OCI-LY7 (cell line): ENCODE data around the gene SPAG9. TPM values are rescaled to one million over a fixed set of nuclear protein-coding genes. Genes with fewer than 3 reads are reported as not detected.

Experiments used
- BruUV-seq: library from RNA; stranded (reverse); fragments of 400-500 nt; replicated peaks from 2 replicates; lab custom pipeline; 2021; lab: Mats Ljungman, UMichigan
- CTCF ChIA-PET: fragments of 300-600 bp; sonication (Branson Sonifier 250); formaldehyde crosslinking; loops from one replicate; lab custom pipeline; 2022; ENCODE audit warnings: antibody characterized with exemption; ENCODE audit not compliant: unreplicated experiment; lab: Charles Lee
- POLR2A ChIA-PET: fragments of 300-600 bp; sonication (Branson Sonifier 250); formaldehyde crosslinking; loops from one replicate; lab custom pipeline; 2022; ENCODE audit warnings: antibody characterized with exemption; lab: Charles Lee
- DNase-seq: peaks from one replicate; pipeline ENCODE4 v3.0.0-alpha.2; 2015; ENCODE audit warnings: low spot score
- H2AFZ ChIP-seq: fragments of 200-600 bp; sonication (generic), shearing (Covaris generic); 2 replicates; pipeline ENCODE4 v1.6.1; 2014; ENCODE audit warnings: mild to moderate bottlenecking, antibody characterized with exemption, low read length, moderate library complexity
- H3K27ac ChIP-seq: fragments of 200-600 bp; sonication (generic); 2 replicates; pipeline ENCODE4 v1.5.1; 2014; ENCODE audit warnings: mixed run types, low read depth, mild to moderate bottlenecking, moderate library complexity, low read length, inconsistent platforms; ENCODE audit not compliant: poor library complexity, severe bottlenecking
- H3K36me3 ChIP-seq: fragments of 200-600 bp; sonication (generic); 2 replicates; pipeline ENCODE4 v1.6.1; 2014; ENCODE audit warnings: mild to moderate bottlenecking, antibody characterized with exemption, low read length, moderate library complexity, mixed read lengths; ENCODE audit not compliant: insufficient read depth
- H3K4me1 ChIP-seq: fragments of 200-600 bp; sonication (generic); 2 replicates; pipeline ENCODE4 v1.5.1; 2014; ENCODE audit warnings: mild to moderate bottlenecking, low read length; ENCODE audit not compliant: insufficient read depth, poor library complexity, severe bottlenecking
- H3K4me2 ChIP-seq: fragments of 200-600 bp; sonication (generic); 2 replicates; pipeline ENCODE4 v1.6.1; 2014; ENCODE audit warnings: mild to moderate bottlenecking, low read length
- H3K4me3 ChIP-seq: fragments of 200-600 bp; sonication (generic); 2 replicates; pipeline ENCODE4 v1.5.1; 2014; ENCODE audit warnings: mild to moderate bottlenecking, low read depth, low read length; ENCODE audit not compliant: poor library complexity, severe bottlenecking
- H3K79me2 ChIP-seq: fragments of 200-600 bp; sonication (generic); 2 replicates; pipeline ENCODE4 v1.6.1; 2016; ENCODE audit warnings: low read depth, mild to moderate bottlenecking, low read length, moderate library complexity, mixed read lengths; ENCODE audit not compliant: insufficient read depth
- H3K9me2 ChIP-seq: fragments of 200-600 bp; sonication (generic); 2 replicates; pipeline ENCODE4 v1.6.1; 2016; ENCODE audit warnings: mild to moderate bottlenecking, low read length, mixed read lengths; ENCODE audit not compliant: insufficient read depth
- H3K9me3 ChIP-seq: fragments of 200-600 bp; sonication (generic); 2 replicates; pipeline ENCODE4 v1.6.1; 2014; ENCODE audit warnings: mild to moderate bottlenecking, mixed run types, low read length, mixed read lengths
- H4K20me1 ChIP-seq: fragments of 200-600 bp; sonication (generic); 2 replicates; pipeline ENCODE4 v1.6.1; 2014; ENCODE audit warnings: mild to moderate bottlenecking, antibody characterized with exemption, low read length, moderate library complexity, mixed read lengths; ENCODE audit not compliant: insufficient read depth
- EZH2phosphoT487 ChIP-seq: fragments of 200-600 bp; sonication (generic); IDR thresholded peaks from 2 replicates; pipeline ENCODE4 v1.6.1; 2018; ENCODE audit warnings: low read depth, borderline replicate concordance, mild to moderate bottlenecking, mixed run types, antibody characterized with exemption, low read length, moderate library complexity, mixed read lengths
- intact Hi-C: fragments of 100-400 bp; cut with micrococcal nuclease; formaldehyde crosslinking; loops from one replicate; pipeline ENCODE4 v1.10.0; 2022; ENCODE audit not compliant: unreplicated experiment
- total RNA-seq, 2 experiments: library from RNA; depleted of rRNA in 1 of 2; stranded (reverse); fragments of >200 nt in 1 of 2; shearing (Covaris generic) in 1 of 2; gene quantifications; 2 replicates each; pipeline ENCODE4 v1.2.3, GENCODE V29; 2014 to 2022
- TF ChIP-seq, protein P1 (sequence below): fragments of 200-600 bp; sonication (generic); conservative IDR thresholded peaks from 2 replicates; pipeline ENCODE4 v1.5.1; 2014; ENCODE audit warnings: mild to moderate bottlenecking, antibody characterized with exemption, low read length, moderate library complexity, mixed read lengths

Gene SPAG9
- total RNA-seq, 2 experiments from 2014 or later = 75.5 to 78.9 TPM

DNA sequence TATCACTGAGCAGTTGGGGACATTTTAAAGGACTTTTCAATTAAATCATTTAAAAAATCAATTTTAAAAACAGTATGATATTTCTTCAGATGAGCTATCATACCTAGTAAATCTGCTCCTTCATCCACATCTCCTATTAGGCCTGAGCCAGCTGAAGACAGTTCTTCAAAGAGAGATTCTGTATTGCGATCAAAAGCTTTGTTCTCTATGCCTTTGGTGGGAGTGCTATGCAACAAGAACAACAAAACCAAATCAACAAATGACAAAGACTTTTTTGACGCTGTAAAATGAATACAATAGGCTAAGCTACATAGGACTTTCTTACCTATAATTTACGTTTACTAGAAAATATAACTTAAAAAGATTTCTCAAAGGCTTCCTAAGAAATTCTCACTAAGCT is 106.5 kb downstream of the SPAG9 start:
- Histone ChIP-seq H3K4me1 (no peaks in the 10 kb centered on the region), H3K4me3 (no peak overlapping the region), H4K20me1 (no peaks in the 10 kb centered on the region; the same call in 1 of the 2 replicates), H3K79me2 (no peaks in the 10 kb centered on the region), H3K27ac (no peak overlapping the region), H3K36me3 (peaks cover 64% of the 10 kb centered on the region), H3K4me2 (no peak overlapping the region), H3K9me3 (no peaks in the 10 kb centered on the region), H2AFZ (no peak overlapping the region), H3K9me2 (no peaks in the 10 kb centered on the region)
- POLR2A ChIA-PET = interaction anchor here (0.7 to 1.5 kb wide), 5 partner anchors 14 to 141 kb away, joined by 3 to 5 read pairs (median 3); no protein-coding TSS in a partner anchor
- no TSS peak for BruUV-seq
- DNase-seq = no peak
- intact Hi-C loops = no loop called here
- TF ChIP-seq, protein P1, sequence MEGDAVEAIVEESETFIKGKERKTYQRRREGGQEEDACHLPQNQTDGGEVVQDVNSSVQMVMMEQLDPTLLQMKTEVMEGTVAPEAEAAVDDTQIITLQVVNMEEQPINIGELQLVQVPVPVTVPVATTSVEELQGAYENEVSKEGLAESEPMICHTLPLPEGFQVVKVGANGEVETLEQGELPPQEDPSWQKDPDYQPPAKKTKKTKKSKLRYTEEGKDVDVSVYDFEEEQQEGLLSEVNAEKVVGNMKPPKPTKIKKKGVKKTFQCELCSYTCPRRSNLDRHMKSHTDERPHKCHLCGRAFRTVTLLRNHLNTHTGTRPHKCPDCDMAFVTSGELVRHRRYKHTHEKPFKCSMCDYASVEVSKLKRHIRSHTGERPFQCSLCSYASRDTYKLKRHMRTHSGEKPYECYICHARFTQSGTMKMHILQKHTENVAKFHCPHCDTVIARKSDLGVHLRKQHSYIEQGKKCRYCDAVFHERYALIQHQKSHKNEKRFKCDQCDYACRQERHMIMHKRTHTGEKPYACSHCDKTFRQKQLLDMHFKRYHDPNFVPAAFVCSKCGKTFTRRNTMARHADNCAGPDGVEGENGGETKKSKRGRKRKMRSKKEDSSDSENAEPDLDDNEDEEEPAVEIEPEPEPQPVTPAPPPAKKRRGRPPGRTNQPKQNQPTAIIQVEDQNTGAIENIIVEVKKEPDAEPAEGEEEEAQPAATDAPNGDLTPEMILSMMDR = no peak
- no peak for TF ChIP-seq EZH2phosphoT487
- CTCF ChIA-PET = no interaction called here

DNA sequence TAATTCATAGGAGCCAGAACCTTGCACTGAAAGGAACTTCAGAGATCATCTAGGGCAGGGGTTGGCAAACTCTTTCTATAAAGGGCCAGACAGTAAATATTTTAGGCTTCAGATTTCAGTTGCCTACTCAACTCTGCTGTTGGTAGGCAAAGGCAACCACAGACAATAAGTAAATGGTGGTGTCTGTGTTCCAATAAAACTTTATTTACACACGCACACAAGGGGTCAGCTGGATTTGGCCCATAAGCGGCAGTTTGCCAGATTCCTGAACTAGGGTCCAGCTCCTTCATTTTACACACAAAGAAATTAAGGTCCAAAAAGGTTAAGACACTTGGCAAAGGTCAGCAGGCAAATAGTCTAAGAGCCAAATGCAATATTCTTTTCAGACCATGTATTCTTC is 107.3 kb downstream of the SPAG9 start:
- no peaks in the 10 kb centered on the region for H3K9me2 ChIP-seq
- no peak overlapping the region for H3K4me2 ChIP-seq
- H3K4me1 ChIP-seq = no peaks in the 10 kb centered on the region
- H3K27ac ChIP-seq = no peak overlapping the region
- H3K79me2 ChIP-seq = no peaks in the 10 kb centered on the region
- TF ChIP-seq, protein P1 = no peak
- no peak for TF ChIP-seq EZH2phosphoT487
- no peak overlapping the region for H3K4me3 ChIP-seq
- H3K36me3 ChIP-seq = peaks cover 59% of the 10 kb centered on the region
- intact Hi-C loops = no loop called here
- no peak overlapping the region for H2AFZ ChIP-seq
- no TSS peak for BruUV-seq
- no peaks in the 10 kb centered on the region; the same call in 1 of the 2 replicates for H4K20me1 ChIP-seq
- H3K9me3 ChIP-seq = no peaks in the 10 kb centered on the region
- CTCF ChIA-PET = no interaction called here
- POLR2A ChIA-PET = interaction anchor here (0.6 kb wide), 1 partner anchor 69 kb away, joined by 8 read pairs; no protein-coding TSS in a partner anchor
- DNase-seq = no peak

DNA sequence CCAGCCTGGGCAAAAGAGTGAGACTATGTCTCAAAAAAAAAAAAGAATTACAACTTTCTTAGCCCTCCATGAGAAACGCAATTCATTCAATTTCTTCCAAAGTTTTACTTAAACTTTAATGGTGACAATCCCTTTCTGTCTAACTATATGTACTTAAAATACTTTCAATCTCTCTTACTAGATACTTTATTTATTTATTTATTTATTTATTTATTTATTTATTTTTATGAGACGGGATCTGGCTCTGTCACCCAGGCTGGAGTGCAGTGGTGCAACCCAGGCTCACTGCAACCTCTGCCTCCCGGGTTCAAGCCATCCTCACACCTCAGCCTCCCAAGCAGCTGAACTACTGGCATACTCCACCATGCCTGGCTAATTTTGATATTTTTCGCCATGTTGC is 108.1 kb downstream of the SPAG9 start:
- no peak overlapping the region for H3K4me3 ChIP-seq
- TF ChIP-seq EZH2phosphoT487 = no peak
- TF ChIP-seq, protein P1 = no peak
- BruUV-seq = no TSS peak
- no peaks in the 10 kb centered on the region; the same call in 1 of the 2 replicates for H4K20me1 ChIP-seq
- no peaks in the 10 kb centered on the region for H3K4me1 ChIP-seq
- H3K9me2 ChIP-seq = no peaks in the 10 kb centered on the region
- ChIA-PET CTCF (no interaction called here), POLR2A (interaction anchor here (0.6 kb wide), 1 partner anchor 98 kb away, joined by 4 read pairs; no protein-coding TSS in a partner anchor)
- no peak for DNase-seq
- H3K9me3 ChIP-seq = no peaks in the 10 kb centered on the region
- no peak overlapping the region for H3K4me2 ChIP-seq
- H3K36me3 ChIP-seq = peaks cover 61% of the 10 kb centered on the region
- intact Hi-C loops = no loop called here
- no peaks in the 10 kb centered on the region for H3K79me2 ChIP-seq
- H3K27ac ChIP-seq = no peak overlapping the region
- no peak overlapping the region for H2AFZ ChIP-seq
